HG02642 (cell line): Measurements from ENCODE around the gene SENP3.
A peak's percentile ranks its signal among the peaks of the same experiment; 100 is the strongest.

Source experiments
- ATAC-seq: cut with Tn5 transposase; IDR thresholded peaks from one replicate; pipeline ENCODE4 v1.9.1; 2021; ENCODE audit warnings: mild to moderate bottlenecking; ENCODE audit not compliant: unreplicated experiment, poor library complexity

SENP3 gene

GRCh38 chr17:7575481-7575883 lies 13.8 kb downstream of the SENP3 start:
- ATAC-seq = no peak

DNA sequence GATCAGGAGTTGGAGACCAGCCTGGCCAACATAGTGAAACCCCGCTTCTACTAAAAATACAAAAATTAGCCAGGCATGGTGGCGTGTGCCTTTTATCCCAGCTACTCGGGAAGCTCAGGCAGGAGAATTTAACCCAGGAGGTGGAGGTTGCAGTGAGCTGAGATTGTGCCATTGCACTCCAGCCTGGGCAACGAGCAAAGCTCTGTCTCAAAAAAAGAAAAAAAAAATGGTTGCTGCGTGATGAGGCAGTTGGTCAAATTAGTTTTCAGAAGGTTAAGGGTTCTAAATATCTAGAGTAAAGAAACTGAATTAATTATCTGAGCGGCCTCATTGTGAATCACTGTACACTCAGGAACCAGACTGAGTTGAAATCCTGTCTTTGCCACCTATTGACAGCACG lies 14.2 kb downstream of the SENP3 start:
- ATAC-seq = no peak

- ATAC-seq = no peak
Observed at GRCh38 chr17:7576432-7576937, 14.8 kb downstream of the SENP3 start.

GRCh38 chr17:7577327-7578199 lies 15.8 kb downstream of the SENP3 start:
- no peak for ATAC-seq

DNA sequence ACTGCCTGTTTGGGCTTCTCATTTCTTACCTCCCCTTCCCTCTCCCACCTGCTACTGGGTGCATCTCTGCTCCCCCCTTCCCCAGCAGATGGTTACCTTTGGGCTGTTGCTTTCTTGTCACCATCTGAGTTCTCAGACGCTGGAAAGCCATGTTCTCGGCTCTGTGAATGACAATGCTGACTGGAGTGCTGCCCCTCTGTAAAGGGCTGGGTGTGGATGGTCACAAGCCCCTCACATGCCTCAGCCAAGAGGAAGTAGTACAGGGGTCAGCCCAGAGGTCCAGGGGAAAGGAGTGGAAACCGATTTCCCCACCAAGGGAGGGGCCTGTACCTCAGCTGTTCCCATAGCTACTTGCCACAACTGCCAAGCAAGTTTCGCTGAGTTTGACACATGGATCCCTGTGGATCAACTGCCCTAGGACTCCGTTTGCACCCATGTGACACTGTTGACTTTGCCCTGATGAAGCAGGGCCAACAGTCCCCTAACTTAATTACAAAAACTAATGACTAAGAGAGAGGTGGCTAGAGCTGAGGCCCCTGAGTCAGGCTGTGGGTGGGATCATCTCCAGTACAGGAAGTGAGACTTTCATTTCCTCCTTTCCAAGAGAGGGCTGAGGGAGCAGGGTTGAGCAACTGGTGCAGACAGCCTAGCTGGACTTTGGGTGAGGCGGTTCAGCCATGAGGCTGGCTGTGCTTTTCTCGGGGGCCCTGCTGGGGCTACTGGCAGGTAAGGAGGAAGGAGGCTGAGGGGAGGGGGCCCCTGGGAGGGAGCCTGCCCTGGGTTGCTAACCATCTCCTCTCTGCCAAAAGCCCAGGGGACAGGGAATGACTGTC lies 17.5 kb downstream of the SENP3 start, which contains the start of gene CD68:
Gene CD68, plus strand, starts transcription at position 638 of the 833 bp plus-strand sequence. Its CDS starts 40 bp downstream, at position 678.
- peak; percentile 35 for ATAC-seq

DNA sequence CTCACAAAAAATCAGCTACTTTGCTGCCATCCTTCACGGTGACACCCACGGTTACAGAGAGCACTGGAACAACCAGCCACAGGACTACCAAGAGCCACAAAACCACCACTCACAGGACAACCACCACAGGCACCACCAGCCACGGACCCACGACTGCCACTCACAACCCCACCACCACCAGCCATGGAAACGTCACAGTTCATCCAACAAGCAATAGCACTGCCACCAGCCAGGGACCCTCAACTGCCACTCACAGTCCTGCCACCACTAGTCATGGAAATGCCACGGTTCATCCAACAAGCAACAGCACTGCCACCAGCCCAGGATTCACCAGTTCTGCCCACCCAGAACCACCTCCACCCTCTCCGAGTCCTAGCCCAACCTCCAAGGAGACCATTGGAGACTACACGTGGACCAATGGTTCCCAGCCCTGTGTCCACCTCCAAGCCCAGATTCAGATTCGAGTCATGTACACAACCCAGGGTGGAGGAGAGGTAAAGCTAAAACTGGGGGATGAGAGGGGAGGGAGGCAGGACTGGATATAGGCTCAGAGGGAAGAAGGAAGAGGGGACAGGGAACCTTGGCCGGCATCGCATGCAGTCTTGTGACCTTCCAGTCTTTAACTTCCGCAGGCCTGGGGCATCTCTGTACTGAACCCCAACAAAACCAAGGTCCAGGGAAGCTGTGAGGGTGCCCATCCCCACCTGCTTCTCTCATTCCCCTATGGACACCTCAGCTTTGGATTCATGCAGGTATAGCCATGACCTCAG lies 18.3 kb downstream of the SENP3 start:
- no peak for ATAC-seq

GRCh38 chr17:7580604-7581575 lies 19.2 kb downstream of the SENP3 start:
- no peak for ATAC-seq

- no peak for ATAC-seq
Observed at GRCh38 chr17:7582396-7583252, 20.9 kb downstream of the SENP3 start.

GRCh38 chr17:7583253-7584109 lies 21.8 kb downstream of the SENP3 start, which contains the start of gene MPDU1:
Gene MPDU1 (plus strand): TSS chr17:7583852. CDS start chr17:7583863, 11 bp downstream.
- ATAC-seq = peak; percentile 76

GRCh38 chr17:7586673-7587419 lies 25.1 kb downstream of the SENP3 start:
- no peak for ATAC-seq

- no peak for ATAC-seq
Observed at GRCh38 chr17:7587420-7588151, 25.9 kb downstream of the SENP3 start.

DNA sequence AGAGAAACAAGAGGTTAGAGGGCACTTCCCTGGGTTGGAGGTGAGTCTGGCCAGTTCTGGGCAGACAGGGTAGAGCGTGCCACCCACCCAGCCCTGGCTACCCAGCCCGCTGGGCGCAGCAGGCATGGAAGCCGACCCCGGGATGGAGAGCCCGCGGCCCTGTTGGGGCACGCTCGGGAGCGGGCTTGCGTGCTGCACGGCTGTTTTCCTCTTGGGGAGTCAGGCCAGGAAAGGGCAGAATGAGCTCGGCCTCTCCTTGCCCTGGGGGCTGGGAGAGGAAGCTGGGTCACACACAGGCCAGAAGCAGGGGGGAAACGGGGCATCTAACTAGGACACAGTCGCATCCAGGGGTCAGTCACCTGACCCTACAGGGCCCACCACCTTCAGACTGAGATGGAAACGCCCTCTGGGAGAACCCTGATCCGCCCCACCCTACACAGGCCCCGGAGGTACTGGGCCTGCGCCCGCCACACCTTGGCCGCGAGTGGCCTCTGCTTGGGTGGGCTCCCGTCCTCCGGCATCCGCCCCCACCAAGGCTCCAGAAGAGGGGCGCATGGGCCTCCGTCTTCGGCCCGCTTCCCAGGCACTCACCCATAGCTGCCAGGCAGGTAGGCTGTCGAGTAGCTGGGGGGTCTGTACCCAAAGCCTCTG lies 27.0 kb downstream of the SENP3 start:
- ATAC-seq = no peak

- ATAC-seq = no peak
Observed at GRCh38 chr17:7589204-7589868, 27.6 kb downstream of the SENP3 start.

DNA sequence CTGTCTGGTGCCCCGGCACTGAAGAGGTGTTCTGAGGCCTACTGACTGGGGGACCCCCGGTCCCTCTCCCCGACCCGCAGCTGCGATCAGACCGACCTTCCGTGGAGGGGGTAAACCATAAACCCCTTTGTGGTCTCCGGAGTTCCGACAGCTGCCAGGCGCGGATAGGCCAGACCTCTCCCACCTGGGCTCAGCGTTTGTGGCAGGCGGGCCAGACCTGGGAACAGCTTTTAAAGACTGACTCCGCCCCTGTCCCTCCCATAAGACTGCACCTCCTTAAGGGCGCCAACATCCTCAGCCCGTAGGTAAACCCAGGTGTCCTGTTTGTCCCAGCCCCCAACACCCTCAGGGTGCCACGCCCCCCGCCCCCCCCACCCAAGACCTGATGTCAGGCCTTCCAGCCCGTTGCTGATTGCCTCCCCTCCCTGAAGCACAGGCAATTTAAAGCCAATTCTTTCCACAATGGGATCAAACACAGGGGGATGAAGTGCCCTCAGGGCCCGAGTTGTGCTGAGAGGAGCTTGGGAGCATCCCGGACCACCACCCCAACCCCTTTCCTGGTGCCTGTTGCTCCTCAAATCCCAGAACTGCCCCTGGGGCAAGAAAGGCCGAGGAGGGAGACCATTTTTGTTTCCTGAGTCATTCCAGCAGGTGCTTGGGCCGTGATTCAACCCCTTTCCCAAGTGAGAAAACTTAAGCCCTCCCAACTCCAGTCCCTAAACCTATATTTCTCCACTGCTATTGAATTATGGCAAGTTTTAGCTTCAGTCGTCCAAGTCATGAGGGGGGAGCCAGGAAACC lies 28.4 kb downstream of the SENP3 start, which contains the start of gene SOX15:
Gene SOX15, minus strand, starts transcription at position 204 of the 801 bp plus-strand sequence. CDS start 418 bp downstream, outside the sequence.
- ATAC-seq = no peak
